ENCODE measurements around the gene CDC40. TPM values are rescaled to one million over a fixed set of nuclear protein-coding genes. Genes with fewer than 3 reads are reported as not detected.
A peak's percentile ranks its signal among the peaks of the same experiment; 100 is the strongest.
"Not testable (repeated sequence)": the region's sequence is repeated elsewhere in the genome, so short reads cannot be mapped to it uniquely, and the experiment has no call there.

The CDC40 gene
- total RNA-seq, 1 experiment from 2014 or later, result 39.5 TPM

GRCh38 chr6:110214338-110214737 lies 34.1 kb downstream of the CDC40 start:
- Histone ChIP-seq H4K20me1 (ENCODE audit: insufficient read depth, low read depth, low read length) (no peaks in the 10 kb centered on the region), H3K27ac (ENCODE audit: low read length) (peak overlapping the region; percentile 17; the same call in 1 of the 2 replicates), H3K4me3 (ENCODE audit: low read length) (no peak overlapping the region), H3K9me2 (replicated peaks; ENCODE audit: insufficient read depth, low read length) (no peaks in the 10 kb centered on the region), H3K4me1 (ENCODE audit: low read length) (no peaks in the 10 kb centered on the region), H3K9ac (ENCODE audit: low read length) (no peak overlapping the region), H3K9me3 (ENCODE audit: low read length) (no peaks in the 10 kb centered on the region), H2AFZ (ENCODE audit: low read length) (no peak overlapping the region), H3K36me3 (ENCODE audit: insufficient read depth, low read length) (peaks cover 77% of the 10 kb centered on the region), H3K4me2 (ENCODE audit: low read depth, low read length, poor library complexity, severe bottlenecking) (no peak overlapping the region), H3K79me2 (ENCODE audit: low read length) (peaks cover 15% of the 10 kb centered on the region), H3K27me3 (ENCODE audit: low read length) (no peaks in the 10 kb centered on the region)
- no peak for DNase-seq

- H3K9me3 ChIP-seq (ENCODE audit: low read length), result no peaks in the 10 kb centered on the region
- H3K9me2 ChIP-seq (replicated peaks; ENCODE audit: insufficient read depth, low read length), result no peaks in the 10 kb centered on the region
- H3K4me2 ChIP-seq (ENCODE audit: low read depth, low read length, poor library complexity, severe bottlenecking), result no peak overlapping the region
- H3K27me3 ChIP-seq (ENCODE audit: low read length), result no peaks in the 10 kb centered on the region
- H3K9ac ChIP-seq (ENCODE audit: low read length), result no peak overlapping the region
- no peak for DNase-seq
- peaks cover 78% of the 10 kb centered on the region for H3K36me3 ChIP-seq (ENCODE audit: insufficient read depth, low read length)
- no peak overlapping the region for H3K4me3 ChIP-seq (ENCODE audit: low read length)
- H4K20me1 ChIP-seq (ENCODE audit: insufficient read depth, low read depth, low read length), result no peaks in the 10 kb centered on the region
- peaks cover 21% of the 10 kb centered on the region for H3K79me2 ChIP-seq (ENCODE audit: low read length)
- H3K27ac ChIP-seq (ENCODE audit: low read length), result no peak overlapping the region
- H2AFZ ChIP-seq (ENCODE audit: low read length), result no peak overlapping the region
- no peaks in the 10 kb centered on the region for H3K4me1 ChIP-seq (ENCODE audit: low read length)
These were observed 35.9 kb downstream of the CDC40 start for GRCh38 chr6:110216140-110216539.

DNA sequence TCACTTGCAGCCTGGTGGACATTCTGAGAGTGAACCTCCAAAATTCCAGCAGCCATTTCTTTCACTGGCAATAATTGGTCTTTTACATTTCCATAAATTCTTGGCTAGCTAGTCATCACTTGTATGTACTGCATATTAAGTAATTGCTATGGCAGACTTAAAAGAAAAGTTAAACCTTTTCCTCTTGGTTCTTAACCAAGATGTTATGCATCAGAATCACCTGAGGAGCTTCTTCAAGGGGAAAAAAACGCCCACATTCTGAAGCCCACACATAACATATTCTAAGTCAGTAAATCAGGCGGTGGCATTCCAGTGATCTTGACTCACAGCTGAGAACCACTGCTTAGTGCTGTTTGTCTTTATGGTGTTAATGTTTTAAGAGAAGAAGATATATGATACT lies 37.0 kb downstream of the CDC40 start:
- Histone ChIP-seq H3K9ac (ENCODE audit: low read length) (no peak overlapping the region), H3K27ac (ENCODE audit: low read length) (no peak overlapping the region), H2AFZ (ENCODE audit: low read length) (no peak overlapping the region), H3K9me3 (ENCODE audit: low read length) (no peaks in the 10 kb centered on the region), H3K79me2 (ENCODE audit: low read length) (peaks cover 22% of the 10 kb centered on the region), H3K27me3 (ENCODE audit: low read length) (no peaks in the 10 kb centered on the region), H3K36me3 (ENCODE audit: insufficient read depth, low read length) (peaks cover 75% of the 10 kb centered on the region), H3K4me1 (ENCODE audit: low read length) (no peaks in the 10 kb centered on the region), H4K20me1 (ENCODE audit: insufficient read depth, low read depth, low read length) (no peaks in the 10 kb centered on the region), H3K9me2 (replicated peaks; ENCODE audit: insufficient read depth, low read length) (no peaks in the 10 kb centered on the region), H3K4me2 (ENCODE audit: low read depth, low read length, poor library complexity, severe bottlenecking) (no peak overlapping the region), H3K4me3 (ENCODE audit: low read length) (no peak overlapping the region)
- DNase-seq, result no peak

DNA sequence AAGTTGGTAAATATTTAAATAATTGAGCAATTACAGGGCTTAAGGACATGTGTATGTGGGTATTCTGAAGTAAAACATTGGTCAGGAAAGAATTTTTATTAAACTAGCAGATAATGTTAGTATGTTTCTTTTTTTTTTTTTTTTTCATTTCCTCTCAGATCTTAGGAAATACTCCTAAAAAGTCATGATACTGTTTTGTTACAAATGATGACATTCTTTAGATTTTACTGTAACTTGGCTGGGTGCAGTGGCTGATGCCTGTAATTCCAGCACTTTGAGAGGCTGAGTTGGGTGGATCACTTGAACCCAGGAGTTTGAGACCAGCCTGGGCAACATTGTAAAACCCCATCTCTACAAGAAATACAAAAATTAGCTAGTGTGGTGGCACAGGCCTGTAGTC lies 41.5 kb downstream of the CDC40 start:
- no peaks in the 10 kb centered on the region for H3K4me1 ChIP-seq (ENCODE audit: low read length)
- H3K9ac ChIP-seq (ENCODE audit: low read length), result no peak overlapping the region
- no peaks in the 10 kb centered on the region for H3K9me2 ChIP-seq (replicated peaks; ENCODE audit: insufficient read depth, low read length)
- no peaks in the 10 kb centered on the region for H3K9me3 ChIP-seq (ENCODE audit: low read length)
- no peak for DNase-seq
- H3K4me2 ChIP-seq (ENCODE audit: low read depth, low read length, poor library complexity, severe bottlenecking), result no peak overlapping the region
- peaks cover 63% of the 10 kb centered on the region for H3K36me3 ChIP-seq (ENCODE audit: insufficient read depth, low read length)
- H3K27me3 ChIP-seq (ENCODE audit: low read length), result no peaks in the 10 kb centered on the region
- peaks cover 23% of the 10 kb centered on the region for H3K79me2 ChIP-seq (ENCODE audit: low read length)
- no peaks in the 10 kb centered on the region for H4K20me1 ChIP-seq (ENCODE audit: insufficient read depth, low read depth, low read length)
- H2AFZ ChIP-seq (ENCODE audit: low read length), result no peak overlapping the region
- H3K27ac ChIP-seq (ENCODE audit: low read length), result no peak overlapping the region
- H3K4me3 ChIP-seq (ENCODE audit: low read length), result no peak overlapping the region

GRCh38 chr6:110226261-110226660 lies 46.0 kb downstream of the CDC40 start:
- H3K9me2 ChIP-seq (replicated peaks; ENCODE audit: insufficient read depth, low read length), result no peaks in the 10 kb centered on the region

DNA sequence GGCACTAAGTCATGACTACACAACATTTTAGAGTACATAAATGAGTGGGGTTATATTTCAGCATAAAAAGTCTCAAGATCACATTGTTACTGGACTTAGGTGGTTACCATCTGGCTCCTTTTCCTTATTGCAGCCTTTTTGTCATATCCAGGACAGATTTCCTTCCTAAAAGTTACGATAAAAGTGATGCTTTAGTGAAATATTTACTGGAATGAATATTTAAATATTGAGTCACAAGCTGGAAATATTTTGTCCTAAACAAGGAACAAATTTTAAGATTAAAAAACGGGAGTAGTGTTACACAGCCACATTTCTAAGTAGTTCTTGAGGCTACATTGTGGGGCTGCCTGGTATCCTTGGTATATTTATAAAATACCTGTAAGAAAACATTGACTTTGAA lies 52.2 kb downstream of the CDC40 start:
- Histone ChIP-seq H3K9me3 (ENCODE audit: low read length) (no peaks in the 10 kb centered on the region), H3K79me2 (ENCODE audit: low read length) (peaks cover 6% of the 10 kb centered on the region; the same call in 1 of the 2 replicates), H3K4me2 (ENCODE audit: low read depth, low read length, poor library complexity, severe bottlenecking) (no peak overlapping the region), H3K9me2 (replicated peaks; ENCODE audit: insufficient read depth, low read length) (no peaks in the 10 kb centered on the region), H3K27ac (ENCODE audit: low read length) (no peak overlapping the region), H3K9ac (ENCODE audit: low read length) (no peak overlapping the region), H3K4me3 (ENCODE audit: low read length) (no peak overlapping the region), H3K36me3 (ENCODE audit: insufficient read depth, low read length) (peaks cover 41% of the 10 kb centered on the region), H3K4me1 (ENCODE audit: low read length) (peaks cover 7% of the 10 kb centered on the region), H2AFZ (ENCODE audit: low read length) (no peak overlapping the region), H4K20me1 (ENCODE audit: insufficient read depth, low read depth, low read length) (no peaks in the 10 kb centered on the region), H3K27me3 (ENCODE audit: low read length) (no peaks in the 10 kb centered on the region)
- DNase-seq, result no peak

More at GRCh38 chr6:110226261-110226660, 46.0 kb downstream of the CDC40 start:
- no peaks in the 10 kb centered on the region for H3K9me3 ChIP-seq (ENCODE audit: low read length)
- H2AFZ ChIP-seq (ENCODE audit: low read length), result no peak overlapping the region
- peaks cover 48% of the 10 kb centered on the region for H3K36me3 ChIP-seq (ENCODE audit: insufficient read depth, low read length)
- H3K27me3 ChIP-seq (ENCODE audit: low read length), result no peaks in the 10 kb centered on the region
- H4K20me1 ChIP-seq (ENCODE audit: insufficient read depth, low read depth, low read length), result no peaks in the 10 kb centered on the region
- no peak for DNase-seq
- H3K4me3 ChIP-seq (ENCODE audit: low read length), result no peak overlapping the region
- no peak overlapping the region for H3K9ac ChIP-seq (ENCODE audit: low read length)
- no peaks in the 10 kb centered on the region for H3K4me1 ChIP-seq (ENCODE audit: low read length)
- no peak overlapping the region for H3K4me2 ChIP-seq (ENCODE audit: low read depth, low read length, poor library complexity, severe bottlenecking)
- peaks cover 20% of the 10 kb centered on the region for H3K79me2 ChIP-seq (ENCODE audit: low read length)
- H3K27ac ChIP-seq (ENCODE audit: low read length), result no peak overlapping the region

DNA sequence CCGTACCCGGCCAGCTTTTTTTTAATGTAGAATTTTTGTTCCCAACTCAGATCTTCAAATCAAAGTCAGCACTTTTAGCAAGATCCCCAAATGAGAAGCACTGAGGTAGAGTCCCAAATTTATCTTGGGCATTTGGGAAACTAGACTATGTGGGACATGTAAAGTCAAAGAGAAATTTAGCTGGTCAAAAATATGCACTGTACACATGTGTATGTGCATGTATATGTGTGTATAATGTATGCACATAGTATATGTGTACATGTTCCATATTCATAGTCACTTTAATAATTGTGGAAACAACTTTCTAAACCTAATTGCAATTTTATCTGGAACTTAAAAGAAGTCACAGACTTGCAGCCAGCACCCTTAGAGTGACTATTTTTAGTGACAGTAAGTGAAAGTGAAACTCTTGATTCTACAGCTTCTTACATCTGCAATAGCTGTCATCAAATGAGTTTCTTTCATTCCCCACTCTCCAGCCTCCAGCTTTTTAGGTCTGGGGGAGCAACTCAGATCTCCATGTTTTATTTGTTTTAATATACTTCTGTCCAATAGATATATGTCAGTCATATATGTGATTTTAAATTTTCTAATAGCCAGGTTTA lies 53.6 kb downstream of the CDC40 start:
- Histone ChIP-seq H3K4me2 (ENCODE audit: low read depth, low read length, poor library complexity, severe bottlenecking) (peak overlapping the region; percentile 3), H3K79me2 (ENCODE audit: low read length) (no peaks in the 10 kb centered on the region), H2AFZ (ENCODE audit: low read length) (no peak overlapping the region), H3K9me2 (replicated peaks; ENCODE audit: insufficient read depth, low read length) (no peaks in the 10 kb centered on the region), H3K27me3 (ENCODE audit: low read length) (no peaks in the 10 kb centered on the region), H4K20me1 (ENCODE audit: insufficient read depth, low read depth, low read length) (no peaks in the 10 kb centered on the region), H3K36me3 (ENCODE audit: insufficient read depth, low read length) (peaks cover 42% of the 10 kb centered on the region), H3K9me3 (ENCODE audit: low read length) (no peaks in the 10 kb centered on the region), H3K4me1 (ENCODE audit: low read length) (peaks cover 7% of the 10 kb centered on the region), H3K4me3 (ENCODE audit: low read length) (no peak overlapping the region), H3K9ac (ENCODE audit: low read length) (no peak overlapping the region), H3K27ac (ENCODE audit: low read length) (no peak overlapping the region)
- DNase-seq, result peak; percentile 68

- H3K4me2 ChIP-seq (ENCODE audit: low read depth, low read length, poor library complexity, severe bottlenecking); H2AFZ ChIP-seq (ENCODE audit: low read length); H3K79me2 ChIP-seq (ENCODE audit: low read length); H3K27ac ChIP-seq (ENCODE audit: low read length); H3K9ac ChIP-seq (ENCODE audit: low read length); H3K4me1 ChIP-seq (ENCODE audit: low read length); H4K20me1 ChIP-seq (ENCODE audit: insufficient read depth, low read depth, low read length); H3K4me3 ChIP-seq (ENCODE audit: low read length); H3K9me3 ChIP-seq (ENCODE audit: low read length); H3K9me2 ChIP-seq (replicated peaks; ENCODE audit: insufficient read depth, low read length); H3K27me3 ChIP-seq (ENCODE audit: low read length); DNase-seq: not testable (repeated sequence)
- H3K36me3 ChIP-seq (ENCODE audit: insufficient read depth, low read length), result peaks cover 31% of the 10 kb centered on the region
These were observed 55.8 kb downstream of the CDC40 start for GRCh38 chr6:110236007-110236406.
